Stimulated activated naive B cell treated with anti-CD40 and anti-IgM and Interleukin-4, amounts not matched to agents 10 μg/mL and 1 μg/mL and 100 μg/mL, for 72 hours (primary cell): Measurements from ENCODE around the gene COL5A3.

ENCODE experiments used
- ATAC-seq, 2 donors: fragments of 150-1000 bp; cut with Tn5 transposase; replicated peaks; 2 replicates each; pipeline ENCODE4 v1.10.0; 2021; ENCODE audit warnings: moderate library complexity in 1 of 2
- DNase-seq: peaks from one replicate; pipeline ENCODE4 v3.0.0; 2021
- H3K27ac Mint-ChIP-seq: one replicate; pipeline ENCODE4 v1.8.0; 2022; ENCODE audit warnings: mild to moderate bottlenecking, mixed read lengths
- H3K27me3 Mint-ChIP-seq, 2 donors: one replicate each; pipeline ENCODE4 v1.8.0; 2022; ENCODE audit warnings: mixed read lengths in 2 of 2
- H3K36me3 Mint-ChIP-seq, 2 donors: one replicate each; pipeline ENCODE4 v1.8.0; 2022; ENCODE audit warnings: mixed read lengths in 2 of 2, mild to moderate bottlenecking in 1 of 2
- H3K4me1 Mint-ChIP-seq, 2 donors: one replicate each; pipeline ENCODE4 v1.8.0; 2022; ENCODE audit warnings: mixed read lengths in 2 of 2, mild to moderate bottlenecking in 1 of 2
- H3K4me3 Mint-ChIP-seq, 2 donors: one replicate each; pipeline ENCODE4 v1.8.0; 2022; ENCODE audit warnings: mild to moderate bottlenecking in 2 of 2, mixed read lengths in 2 of 2, moderate library complexity in 1 of 2
- H3K9me3 Mint-ChIP-seq, 2 donors: one replicate each; pipeline ENCODE4 v1.8.0; 2022; ENCODE audit warnings: mixed read lengths in 2 of 2, mild to moderate bottlenecking in 1 of 2

The COL5A3 gene

DNA sequence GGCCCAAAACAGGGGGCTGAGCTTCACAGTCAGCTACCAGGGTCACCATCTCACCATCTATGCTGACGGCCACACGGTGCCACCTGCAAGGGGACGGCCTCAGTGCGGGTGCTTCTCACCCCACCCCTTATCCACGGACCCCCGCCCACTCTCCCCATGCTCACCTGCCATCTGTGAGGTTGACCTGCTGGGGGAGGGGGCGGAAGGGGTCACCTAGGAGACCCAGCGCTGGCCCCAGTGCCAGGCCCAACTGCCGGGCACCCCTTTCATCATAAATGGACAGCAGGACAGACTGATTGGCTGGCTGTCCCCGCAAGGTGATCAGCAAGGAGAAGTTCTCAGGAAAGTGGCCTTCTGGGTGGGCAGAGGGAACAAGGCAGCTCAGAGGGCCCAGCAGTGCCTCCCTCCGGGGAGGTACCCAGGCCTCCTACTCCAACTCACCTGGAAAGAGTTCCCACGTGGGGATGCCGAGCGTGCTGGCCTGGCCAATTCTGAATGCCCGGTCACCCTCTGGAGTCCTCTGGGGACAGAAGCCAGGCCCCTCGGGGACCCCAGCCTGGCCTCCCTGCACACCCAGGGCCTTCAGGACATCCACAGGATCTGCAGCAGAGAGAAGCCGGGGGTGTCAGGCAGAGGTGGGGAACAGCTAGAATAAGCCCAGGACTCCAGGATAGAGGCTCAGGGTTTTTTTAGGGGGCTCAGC, 4.5 kb downstream of the COL5A3 start:
- DNase-seq: no peak
- peak overlapping the region; percentile 15 for H3K27ac Mint-ChIP-seq
- peaks cover 63 to 90% of the 10 kb centered on the region in 2 donors for H3K27me3 Mint-ChIP-seq
- H3K4me3 Mint-ChIP-seq: no peak overlapping the region
- peaks cover 6 to 9% of the 10 kb centered on the region in 2 donors for H3K9me3 Mint-ChIP-seq
- peaks cover 15 to 19% of the 10 kb centered on the region in 2 donors for H3K4me1 Mint-ChIP-seq
- no peak for ATAC-seq
- peaks cover 7 to 14% of the 10 kb centered on the region in 2 donors for H3K36me3 Mint-ChIP-seq

DNA sequence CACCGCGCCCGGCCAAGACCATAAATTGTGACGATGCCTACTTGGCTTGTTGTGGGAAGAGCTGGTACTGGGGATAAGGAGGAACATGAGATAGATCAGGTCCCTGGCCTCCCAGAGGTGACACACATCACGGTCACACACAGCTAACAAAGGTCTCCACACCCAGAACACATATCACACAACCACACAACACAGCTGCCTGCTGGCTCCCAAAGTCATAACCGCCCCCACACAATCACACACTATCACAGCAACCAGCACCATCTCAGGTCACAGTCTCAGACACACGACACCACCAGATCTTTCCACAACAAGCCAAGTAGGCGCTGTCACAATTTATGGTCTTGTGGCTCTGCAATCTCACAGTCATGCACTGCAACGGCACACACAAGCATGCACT, 5.7 kb downstream of the COL5A3 start:
- peaks cover 7 to 11% of the 10 kb centered on the region in 2 donors for H3K36me3 Mint-ChIP-seq
- ATAC-seq: no peak
- peaks cover 6 to 9% of the 10 kb centered on the region in 2 donors for H3K9me3 Mint-ChIP-seq
- peaks cover 66 to 88% of the 10 kb centered on the region in 2 donors for H3K27me3 Mint-ChIP-seq
- H3K27ac Mint-ChIP-seq: no peak overlapping the region
- H3K4me1 Mint-ChIP-seq: peaks cover 15 to 20% of the 10 kb centered on the region in 2 donors
- no peak overlapping the region for H3K4me3 Mint-ChIP-seq
- no peak for DNase-seq

DNA sequence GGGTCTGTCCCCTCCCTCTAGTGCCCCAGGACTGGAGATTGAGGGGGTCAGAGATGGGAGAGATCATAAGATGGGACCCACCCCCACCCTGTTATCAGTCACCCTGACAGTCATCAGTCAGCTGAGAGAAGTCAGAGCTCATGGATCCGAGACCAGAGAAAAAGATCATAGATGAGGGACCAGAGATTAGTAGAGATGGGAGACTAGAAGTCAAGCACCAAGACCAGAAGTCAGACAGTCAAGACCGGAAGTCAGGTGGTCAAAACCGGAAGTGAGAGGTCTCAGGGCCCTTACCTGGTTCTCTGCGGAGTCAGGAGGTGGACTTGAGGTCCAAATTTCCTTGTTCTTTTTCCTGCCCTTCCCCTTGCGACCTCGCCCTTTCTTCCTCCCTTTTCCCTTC, 7.0 kb downstream of the COL5A3 start:
- Mint-ChIP-seq H3K9me3 (peaks cover 6 to 9% of the 10 kb centered on the region in 2 donors), H3K4me1 (peaks cover 8 to 12% of the 10 kb centered on the region in 2 donors), H3K27me3 (peaks cover 62 to 88% of the 10 kb centered on the region in 2 donors), H3K27ac (no peak overlapping the region), H3K36me3 (peaks cover 4 to 10% of the 10 kb centered on the region in 2 donors), H3K4me3 (no peak overlapping the region)
- ATAC-seq (no peak), DNase-seq (no peak)

DNA sequence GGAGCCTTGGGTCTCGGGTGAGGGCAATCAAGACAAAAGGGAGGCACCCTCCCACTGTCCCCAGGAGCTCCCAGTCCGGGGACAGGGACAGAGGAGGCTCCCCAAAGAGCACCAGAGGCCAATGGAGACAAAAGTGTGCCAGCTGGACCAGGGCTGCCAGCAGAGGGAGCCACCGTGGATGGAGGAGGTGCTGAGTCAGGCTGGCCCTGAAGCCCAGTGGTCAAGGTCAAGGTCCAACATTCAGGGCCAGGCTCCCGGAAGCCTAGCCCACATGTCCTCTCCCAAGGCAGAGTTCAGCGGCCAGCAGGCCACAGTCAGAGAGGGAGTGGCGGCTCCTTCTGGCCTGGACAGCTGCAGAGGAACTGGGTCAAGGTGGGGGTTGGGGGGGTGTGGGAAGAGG, 8.4 kb downstream of the COL5A3 start:
- Mint-ChIP-seq H3K27ac (no peak overlapping the region), H3K4me1 (peaks cover 5 to 6% of the 10 kb centered on the region in 2 donors), H3K36me3 (peaks cover under 1% of the 10 kb centered on the region in 2 donors), H3K27me3 (peaks cover 54 to 86% of the 10 kb centered on the region in 2 donors), H3K9me3 (peaks cover 3 to 5% of the 10 kb centered on the region in 2 donors), H3K4me3 (no peak overlapping the region)
- ATAC-seq: no peak
- no peak for DNase-seq

DNA sequence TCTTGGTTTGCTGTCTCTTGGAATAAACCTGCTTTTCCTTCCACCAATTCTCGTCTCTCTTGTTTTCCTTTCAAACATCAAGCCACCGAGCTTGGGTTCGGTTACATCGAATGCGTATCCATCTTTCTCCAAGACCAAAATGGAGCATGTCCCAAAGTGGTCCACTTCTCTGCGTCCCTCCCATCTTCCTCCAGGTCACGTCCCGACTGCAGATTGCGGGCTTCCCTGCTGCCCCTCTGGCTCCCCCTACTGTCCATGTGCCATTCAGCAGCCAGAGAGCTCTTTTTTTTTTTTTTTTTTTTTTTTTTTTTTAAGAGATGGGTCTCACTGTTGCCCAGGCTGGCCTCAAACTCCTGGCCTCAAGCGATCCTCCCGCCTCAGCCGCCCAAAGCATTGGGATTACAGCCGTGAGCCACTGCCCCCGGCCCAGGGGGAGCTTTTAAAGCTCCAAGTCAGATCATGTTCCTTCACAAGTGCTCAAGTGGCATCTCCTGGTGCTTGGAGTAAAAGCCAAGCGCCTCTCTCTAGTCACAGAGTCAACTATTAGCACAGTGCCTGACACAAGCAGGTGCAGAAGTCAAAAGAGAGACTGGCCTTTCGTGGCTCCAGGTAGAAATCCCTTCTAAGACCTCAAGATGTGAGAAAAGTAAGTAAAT, 10.0 kb downstream of the COL5A3 start:
- ATAC-seq (no peak), DNase-seq (peak; percentile 19)
- peaks cover 50 to 74% of the 10 kb centered on the region in 2 donors for H3K27me3 Mint-ChIP-seq
- H3K36me3 Mint-ChIP-seq: no peaks in the 10 kb centered on the region
- H3K4me3 Mint-ChIP-seq: no peak overlapping the region
- H3K4me1 Mint-ChIP-seq: peaks cover 4 to 6% of the 10 kb centered on the region in 2 donors
- H3K27ac Mint-ChIP-seq: no peak overlapping the region
- no peaks in the 10 kb centered on the region for H3K9me3 Mint-ChIP-seq

DNA sequence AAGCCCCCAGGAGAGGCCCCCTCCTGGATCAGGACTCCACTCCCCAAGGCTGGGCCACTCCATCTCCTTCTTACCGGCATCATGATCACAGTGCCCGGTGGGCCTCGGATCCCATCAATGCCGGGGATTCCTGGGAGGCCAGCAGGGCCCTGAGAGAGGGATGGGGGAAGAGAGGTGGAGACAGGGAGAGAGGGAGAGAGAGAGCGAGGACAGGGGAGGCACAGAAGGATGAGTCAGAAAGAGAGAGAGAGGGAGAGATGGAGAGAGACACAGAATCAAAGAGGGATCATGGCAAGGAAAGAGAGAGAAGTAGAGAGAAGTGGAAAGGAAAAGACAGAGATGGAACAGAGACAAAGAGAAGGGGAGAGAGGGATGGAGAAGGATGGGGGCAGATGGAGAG, 13.8 kb downstream of the COL5A3 start:
- Mint-ChIP-seq H3K27me3 (peaks cover 40 to 55% of the 10 kb centered on the region in 2 donors), H3K36me3 (no peaks in the 10 kb centered on the region), H3K4me1 (peaks cover 10 to 11% of the 10 kb centered on the region in 2 donors), H3K9me3 (no peaks in the 10 kb centered on the region), H3K4me3 (no peak overlapping the region), H3K27ac (no peak overlapping the region)
- no peak for ATAC-seq
- no peak for DNase-seq

DNA sequence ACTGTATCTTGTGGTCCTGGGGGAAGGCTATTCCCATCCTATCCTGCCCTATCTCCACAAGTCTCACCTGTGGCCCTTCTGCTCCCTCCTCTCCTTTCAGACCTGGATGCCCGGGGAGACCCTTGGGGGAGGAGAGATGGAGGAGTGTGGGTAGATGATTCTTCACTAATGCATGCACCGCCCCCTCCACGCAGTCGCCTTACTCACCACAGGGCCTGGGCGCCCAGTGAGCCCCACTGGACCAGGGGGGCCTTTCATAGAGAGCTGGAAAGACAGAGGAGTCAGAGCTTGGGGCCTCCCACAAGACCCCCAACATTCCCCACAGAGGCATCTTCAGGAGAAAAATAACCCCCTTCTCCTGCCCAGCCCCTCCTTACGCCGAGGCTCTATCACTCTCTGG, 14.3 kb downstream of the COL5A3 start:
- peaks cover 12 to 15% of the 10 kb centered on the region in 2 donors for H3K4me1 Mint-ChIP-seq
- H3K36me3 Mint-ChIP-seq: no peaks in the 10 kb centered on the region
- H3K27me3 Mint-ChIP-seq: peaks cover 44 to 58% of the 10 kb centered on the region in 2 donors
- H3K9me3 Mint-ChIP-seq: no peaks in the 10 kb centered on the region
- DNase-seq (no peak), ATAC-seq (no peak)
- no peak overlapping the region for H3K4me3 Mint-ChIP-seq
- no peak overlapping the region for H3K27ac Mint-ChIP-seq

DNA sequence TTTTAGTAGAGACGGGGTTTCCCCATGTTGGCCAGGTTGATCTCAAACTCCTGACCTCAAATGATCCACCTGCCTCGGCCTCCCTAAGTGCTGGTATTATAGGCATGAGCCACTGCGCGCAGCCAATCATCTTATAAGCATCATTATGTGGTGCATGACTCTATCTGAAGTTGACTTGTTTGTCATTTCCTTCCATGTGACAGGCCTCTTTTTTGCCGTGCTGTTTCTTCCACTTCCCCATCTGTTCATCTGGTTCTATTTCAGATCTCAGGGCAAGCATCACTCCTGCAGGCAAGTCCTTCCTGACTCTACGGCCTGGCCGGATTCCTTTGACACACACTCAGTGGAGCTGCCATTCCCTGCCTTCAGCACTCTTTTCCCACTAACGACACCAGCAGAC, 15.2 kb downstream of the COL5A3 start:
- Mint-ChIP-seq H3K4me3 (no peak overlapping the region), H3K9me3 (no peaks in the 10 kb centered on the region), H3K27ac (no peak overlapping the region), H3K4me1 (peaks cover 11% of the 10 kb centered on the region in 2 donors), H3K36me3 (no peaks in the 10 kb centered on the region), H3K27me3 (peaks cover 42 to 57% of the 10 kb centered on the region in 2 donors)
- ATAC-seq (peak in 1 of 2 donors; percentile 38), DNase-seq (no peak)

DNA sequence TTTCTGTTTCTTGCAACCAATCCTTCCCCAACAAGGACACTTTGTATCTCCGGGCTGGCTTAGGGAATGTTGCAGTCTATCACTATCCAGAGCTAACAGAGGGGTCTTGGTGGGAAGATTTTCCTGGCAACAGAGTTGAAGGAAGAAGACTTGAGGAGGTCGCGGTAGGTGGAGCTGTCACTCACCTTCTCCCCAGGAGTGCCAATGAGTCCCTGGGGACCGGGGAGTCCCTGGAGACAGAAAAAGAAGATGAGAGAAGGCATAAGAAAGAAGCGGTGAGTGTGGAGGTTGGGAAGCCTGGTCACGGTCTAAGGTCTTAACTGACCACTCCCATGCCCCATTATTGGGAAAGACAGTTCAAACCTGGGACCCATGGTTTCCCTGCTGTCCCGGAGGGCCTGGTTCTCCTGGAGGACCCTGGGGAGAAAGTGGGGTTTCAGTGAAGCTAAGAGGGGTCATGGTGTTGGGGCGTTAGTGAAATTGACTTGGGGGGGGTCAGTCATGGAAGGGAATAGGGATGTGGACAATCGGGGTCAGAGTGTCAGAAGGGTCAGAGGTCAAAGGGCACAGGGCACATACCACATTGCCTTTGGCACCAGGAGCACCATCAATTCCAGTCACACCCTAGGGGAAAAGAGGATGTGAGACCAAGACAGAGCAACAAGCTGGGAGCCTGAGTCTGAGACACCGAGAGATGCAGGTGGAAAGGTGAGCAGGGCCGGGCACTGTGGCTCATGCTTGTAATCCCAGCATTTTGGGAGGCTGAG, 18.7 kb downstream of the COL5A3 start:
- peaks cover 9% of the 10 kb centered on the region in 2 donors for H3K4me1 Mint-ChIP-seq
- H3K36me3 Mint-ChIP-seq: no peaks in the 10 kb centered on the region
- no peak overlapping the region for H3K4me3 Mint-ChIP-seq
- H3K9me3 Mint-ChIP-seq: no peaks in the 10 kb centered on the region
- DNase-seq (no peak), ATAC-seq (no peak)
- H3K27ac Mint-ChIP-seq: no peak overlapping the region
- peaks cover 30 to 44% of the 10 kb centered on the region in 2 donors for H3K27me3 Mint-ChIP-seq

DNA sequence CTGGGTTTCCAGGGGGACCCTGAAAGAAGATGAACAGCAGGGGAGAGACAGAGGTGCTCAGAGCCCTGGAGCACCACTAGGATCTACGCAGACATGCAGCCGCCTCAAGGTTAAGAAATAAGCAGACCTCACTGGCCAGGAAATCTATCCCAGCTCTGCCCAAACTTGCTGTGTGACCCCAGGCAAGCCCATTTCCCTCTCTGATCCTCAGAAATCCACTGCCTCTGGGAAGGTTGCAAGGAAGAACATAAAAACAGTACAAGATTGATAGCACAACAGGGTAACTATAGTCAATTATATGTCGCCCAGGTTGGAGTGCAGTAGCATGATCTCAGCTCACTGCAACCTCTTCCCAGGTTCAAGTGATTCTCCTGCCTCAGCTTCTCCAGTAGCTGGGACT, 20.8 kb downstream of the COL5A3 start:
- no peak overlapping the region for H3K4me3 Mint-ChIP-seq
- no peaks in the 10 kb centered on the region for H3K9me3 Mint-ChIP-seq
- DNase-seq (no peak), ATAC-seq (no peak)
- H3K27ac Mint-ChIP-seq: no peak overlapping the region
- H3K4me1 Mint-ChIP-seq: peaks cover 6 to 9% of the 10 kb centered on the region in 2 donors
- peaks cover 28 to 46% of the 10 kb centered on the region in 2 donors for H3K27me3 Mint-ChIP-seq
- no peaks in the 10 kb centered on the region for H3K36me3 Mint-ChIP-seq

DNA sequence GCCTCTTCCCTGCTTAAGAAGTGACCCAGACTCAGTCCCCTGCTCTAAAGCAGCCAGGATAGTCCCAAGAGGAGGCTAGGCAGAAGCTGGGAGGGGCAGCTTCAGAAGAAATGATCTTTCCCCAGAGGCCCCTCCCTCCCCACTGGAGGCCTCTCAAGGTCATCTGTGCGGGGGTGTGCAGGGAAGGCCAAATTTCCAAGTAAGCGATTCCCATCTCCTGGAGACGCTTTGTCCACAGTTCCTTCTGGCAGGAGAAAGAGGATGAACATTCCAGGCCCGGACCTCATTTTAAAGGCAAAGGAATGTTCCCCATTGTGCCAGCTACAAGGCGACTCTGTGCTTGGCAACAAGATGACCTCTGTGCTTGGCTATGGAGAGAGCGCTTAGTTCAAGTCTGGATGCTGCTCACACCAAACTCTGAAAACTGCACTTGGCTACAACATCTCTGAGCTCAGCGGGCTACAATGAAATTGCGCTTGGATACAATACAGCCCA, 23.5 kb downstream of the COL5A3 start:
- Mint-ChIP-seq H3K27me3 (peaks cover 29 to 46% of the 10 kb centered on the region in 2 donors), H3K36me3 (no peaks in the 10 kb centered on the region), H3K27ac (no peak overlapping the region), H3K9me3 (peaks cover 0 to 1% of the 10 kb centered on the region in 2 donors), H3K4me3 (no peak overlapping the region), H3K4me1 (peaks cover 6 to 7% of the 10 kb centered on the region in 2 donors)
- ATAC-seq (no peak), DNase-seq (no peak)

DNA sequence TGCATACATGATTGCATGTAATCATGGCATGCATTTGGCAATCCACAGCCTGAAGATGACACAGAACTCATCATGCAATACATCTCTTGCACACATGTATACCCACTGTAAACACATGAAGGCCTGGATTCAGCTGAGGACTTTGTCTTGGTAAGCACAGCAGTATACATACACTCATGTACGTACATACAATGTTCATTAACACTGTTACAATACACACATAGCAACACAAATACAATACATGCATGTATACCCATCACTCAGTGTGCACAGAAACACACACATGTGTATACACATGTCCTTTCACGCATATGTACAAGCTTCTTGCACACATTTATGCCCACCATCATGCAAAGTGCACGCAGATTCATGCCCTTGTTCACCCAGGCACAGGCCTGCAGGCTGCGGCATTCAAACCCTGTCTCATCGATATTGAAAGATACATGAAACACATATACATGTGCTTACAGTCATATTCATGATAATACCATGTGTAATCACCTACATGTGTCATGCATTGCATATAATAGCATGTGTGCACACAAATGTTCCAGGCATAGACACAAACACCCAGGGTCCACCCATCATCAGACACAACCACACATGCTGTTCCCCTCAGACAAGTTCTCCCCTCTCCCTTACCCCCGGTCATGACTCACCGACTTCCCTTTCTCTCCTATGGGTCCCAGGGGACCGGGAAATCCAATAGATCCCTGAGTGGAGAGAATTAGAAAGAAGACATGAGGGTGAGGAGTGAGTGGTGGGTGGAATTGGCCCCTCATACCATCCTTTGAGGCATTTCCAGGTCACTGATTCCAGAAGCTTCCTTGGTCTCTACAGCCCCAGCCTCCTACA, 28.7 kb downstream of the COL5A3 start:
- Mint-ChIP-seq H3K27me3 (peaks cover 30 to 41% of the 10 kb centered on the region in 2 donors), H3K36me3 (no peaks in the 10 kb centered on the region), H3K27ac (no peak overlapping the region), H3K9me3 (peaks cover 8 to 9% of the 10 kb centered on the region in 2 donors), H3K4me1 (no peaks in the 10 kb centered on the region), H3K4me3 (no peak overlapping the region)
- no peak for ATAC-seq
- no peak for DNase-seq

DNA sequence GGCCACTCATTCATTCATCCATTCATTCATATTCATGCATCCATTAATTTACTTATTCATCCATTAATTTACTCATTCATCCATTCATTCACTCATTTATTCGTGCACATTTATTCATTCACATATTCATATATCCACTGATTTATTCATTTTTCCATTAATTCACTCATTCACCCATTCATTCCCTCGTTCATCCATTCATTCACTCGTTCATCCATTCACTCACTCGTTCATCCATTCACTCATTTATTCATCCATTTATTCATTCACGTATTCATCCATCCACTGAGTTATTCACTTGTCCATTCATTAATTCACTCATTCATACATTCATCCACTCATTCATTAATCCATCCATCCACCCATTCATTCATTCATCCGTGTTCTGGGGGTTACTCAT, 38.2 kb downstream of the COL5A3 start:
- no peak overlapping the region for H3K27ac Mint-ChIP-seq
- peaks cover 22 to 29% of the 10 kb centered on the region in 2 donors for H3K27me3 Mint-ChIP-seq

More for the DNA sequence above, 38.2 kb downstream of the COL5A3 start:
- Mint-ChIP-seq H3K36me3 (no peaks in the 10 kb centered on the region), H3K4me1 (no peaks in the 10 kb centered on the region), H3K9me3 (peaks cover 4 to 7% of the 10 kb centered on the region in 2 donors), H3K4me3 (no peak overlapping the region)
- DNase-seq: no peak
- no peak for ATAC-seq
